HPDE6-E6E7 (cell line): Measurements from ENCODE around the gene DNAJC28.
A peak's percentile ranks its signal among the peaks of the same experiment; 100 is the strongest.
"Not testable (repeated sequence)": the region's sequence is repeated elsewhere in the genome, so short reads cannot be mapped to it uniquely, and the experiment has no call there.

Experiments used
- DNase-seq: peaks from one replicate; pipeline ENCODE4 v3.0.0; 2011; ENCODE audit warnings: missing footprints; ENCODE audit errors: extremely low spot score

Gene DNAJC28

DNA sequence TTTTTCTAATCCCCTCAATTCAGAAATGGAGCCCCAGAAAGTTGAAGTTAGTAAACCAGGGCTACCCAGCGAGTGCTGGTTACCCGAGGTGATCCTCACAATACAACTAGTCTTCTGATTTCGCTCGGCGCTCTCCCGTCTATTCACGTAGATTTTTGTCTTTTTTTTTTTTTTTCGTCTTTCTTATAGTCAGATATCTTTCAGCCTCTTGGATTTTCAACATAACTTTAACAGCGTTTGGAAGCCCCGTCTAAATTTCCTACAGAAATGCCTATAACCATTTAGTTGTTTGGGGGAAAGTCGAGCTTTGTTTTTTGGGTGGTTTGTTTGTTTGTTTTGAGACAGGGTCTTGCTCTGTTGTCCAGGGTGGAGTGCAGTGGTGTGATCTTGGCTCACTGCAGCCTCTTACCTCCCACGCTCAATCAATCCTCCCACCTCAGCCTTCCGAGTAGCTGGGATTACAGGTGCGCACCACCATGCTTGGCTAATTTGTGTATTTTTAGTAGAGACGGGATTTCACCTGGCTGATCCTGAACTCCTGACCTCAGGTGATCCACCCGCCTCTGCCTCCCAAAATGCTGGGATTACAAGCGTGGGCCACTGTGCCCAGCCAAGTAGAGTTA lies 10.9 kb downstream of the DNAJC28 start:
- no peak for DNase-seq

GRCh38 chr21:33479679-33480480 lies 11.6 kb downstream of the DNAJC28 start, which contains the start of gene TMEM50B:
Gene TMEM50B (minus strand): TSS chr21:33479974. CDS start chr21:33468885, 11,089 bp downstream.
- peak; percentile 97 for DNase-seq

GRCh38 chr21:33478935-33479678 lies 12.4 kb downstream of the DNAJC28 start:
- peak; percentile 13 for DNase-seq

DNA sequence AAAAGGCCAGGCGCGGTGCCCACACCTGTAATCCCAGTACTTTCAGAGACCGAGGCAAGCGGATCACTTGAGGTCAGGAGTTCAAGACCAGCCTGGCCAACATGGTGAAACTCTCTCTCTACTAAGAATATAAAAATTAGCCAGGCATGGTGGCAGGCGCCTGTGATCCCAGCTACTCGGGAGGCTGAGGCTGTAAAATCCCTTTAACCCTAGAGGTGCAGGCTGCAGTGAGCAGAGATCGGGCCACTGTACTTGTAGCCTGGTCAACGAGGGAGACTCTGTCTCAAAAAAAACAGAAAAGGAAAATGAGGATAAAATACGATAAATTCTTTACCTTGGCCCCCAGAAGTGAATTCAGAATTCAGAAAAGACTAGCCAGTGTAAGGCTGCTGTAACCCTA lies 13.3 kb downstream of the DNAJC28 start:
- no peak for DNase-seq

DNA sequence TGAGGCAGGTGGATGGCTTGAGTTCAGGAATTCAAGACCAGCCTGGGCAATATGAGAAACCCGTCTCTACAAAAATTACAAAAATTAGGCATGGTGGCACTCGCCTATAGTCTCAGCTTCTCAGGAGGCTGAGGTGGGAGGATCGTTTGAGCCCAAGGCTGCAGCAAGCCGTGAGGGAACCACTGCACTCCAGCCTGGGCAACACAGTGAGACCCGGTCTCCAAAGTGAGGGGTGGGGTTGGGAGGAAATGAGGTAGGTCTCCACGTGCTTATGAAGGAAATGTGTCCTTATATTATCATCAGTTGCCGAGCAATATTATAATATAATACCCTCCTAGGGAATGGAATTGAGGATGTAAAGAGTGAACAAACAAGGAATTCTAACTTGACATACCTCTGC lies 14.4 kb downstream of the DNAJC28 start:
- no peak for DNase-seq

DNA sequence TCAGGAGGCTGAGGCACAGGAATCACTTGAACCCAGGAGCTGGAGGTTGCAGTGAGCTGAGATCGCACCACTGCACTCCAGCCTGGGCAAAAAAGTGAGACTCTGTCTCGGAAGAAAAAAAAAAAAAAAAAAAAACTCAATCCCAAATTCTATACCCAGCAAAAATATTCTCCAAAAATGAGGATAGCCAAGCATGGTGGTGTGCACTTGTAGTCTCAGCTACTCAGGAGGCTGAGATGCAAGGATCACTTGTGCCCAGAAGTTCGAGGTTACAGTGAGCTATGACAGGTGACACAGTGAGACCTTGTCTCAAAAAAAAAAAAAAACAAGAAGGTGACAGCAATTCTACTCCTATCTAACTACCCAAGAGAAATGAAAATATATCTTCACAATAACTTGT lies 18.2 kb downstream of the DNAJC28 start:
- no peak for DNase-seq

DNA sequence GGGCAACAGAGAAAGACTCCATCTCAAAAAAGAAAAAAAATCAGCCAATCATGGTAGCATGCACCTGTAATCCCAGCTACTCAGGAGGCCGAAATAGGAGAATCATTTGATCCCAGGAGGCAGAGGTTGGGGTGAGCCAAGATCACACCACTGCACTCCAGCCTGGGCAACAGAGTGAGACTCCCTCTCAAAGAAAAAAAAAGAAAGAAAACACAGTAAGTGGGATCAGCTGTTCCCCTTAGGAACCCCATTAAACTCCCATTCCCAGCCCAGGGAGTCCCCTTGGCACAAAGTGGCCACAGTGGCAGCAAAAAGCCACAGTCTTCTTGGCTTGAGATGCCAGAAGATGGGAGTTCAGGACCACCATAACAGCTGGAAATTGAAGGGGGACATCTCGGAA lies 20.8 kb downstream of the DNAJC28 start:
- DNase-seq, result no peak

GRCh38 chr21:33469183-33469582 lies 22.3 kb downstream of the DNAJC28 start:
- DNase-seq, result not testable (repeated sequence)

GRCh38 chr21:33461538-33462250 lies 29.8 kb downstream of the DNAJC28 start:
- no peak for DNase-seq

- DNase-seq, result no peak
These were observed 32.7 kb downstream of the DNAJC28 start for GRCh38 chr21:33458861-33459260.

- DNase-seq, result no peak
These were observed 35.6 kb downstream of the DNAJC28 start for GRCh38 chr21:33455686-33456446.

DNA sequence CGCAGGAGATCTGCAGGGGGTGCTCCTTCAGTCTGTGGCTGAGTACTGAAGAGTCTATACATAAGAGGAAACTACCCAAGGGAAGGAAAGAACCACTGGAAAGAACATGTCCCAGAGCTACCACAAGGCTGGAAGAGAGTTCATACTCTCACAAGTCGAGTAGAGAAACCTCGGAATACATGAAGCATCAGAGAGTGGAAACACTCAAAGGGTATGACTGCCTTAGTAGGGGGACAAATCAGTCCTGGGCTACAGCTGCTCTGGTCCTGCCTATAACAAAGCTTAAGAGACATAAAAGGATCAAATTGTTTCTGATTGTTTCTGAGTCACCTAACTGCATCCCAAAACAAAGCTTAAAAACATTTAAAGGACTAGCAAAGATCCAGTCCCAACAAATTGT lies 39.2 kb downstream of the DNAJC28 start:
- no peak for DNase-seq

DNA sequence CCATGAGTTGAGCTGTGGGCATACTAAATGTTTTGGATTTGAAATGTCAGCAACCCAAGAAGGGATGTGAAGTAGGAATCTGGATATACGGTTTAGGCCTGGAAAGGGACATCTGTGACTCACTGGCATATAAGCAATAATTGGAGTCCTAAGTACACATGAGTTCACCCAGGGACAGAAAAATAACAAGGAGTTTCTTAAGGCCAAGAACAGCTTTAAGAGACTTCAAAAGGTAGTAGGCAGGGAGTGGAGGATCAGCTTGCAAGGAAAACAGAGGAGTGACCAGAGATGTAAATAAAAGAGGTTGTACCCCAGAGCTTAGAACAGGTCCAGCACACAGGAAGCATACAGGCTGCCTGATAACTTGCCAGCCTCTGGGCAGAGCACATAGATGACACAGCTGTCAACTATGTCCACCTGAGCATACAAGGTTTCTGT lies 39.9 kb downstream of the DNAJC28 start:
- no peak for DNase-seq

DNA sequence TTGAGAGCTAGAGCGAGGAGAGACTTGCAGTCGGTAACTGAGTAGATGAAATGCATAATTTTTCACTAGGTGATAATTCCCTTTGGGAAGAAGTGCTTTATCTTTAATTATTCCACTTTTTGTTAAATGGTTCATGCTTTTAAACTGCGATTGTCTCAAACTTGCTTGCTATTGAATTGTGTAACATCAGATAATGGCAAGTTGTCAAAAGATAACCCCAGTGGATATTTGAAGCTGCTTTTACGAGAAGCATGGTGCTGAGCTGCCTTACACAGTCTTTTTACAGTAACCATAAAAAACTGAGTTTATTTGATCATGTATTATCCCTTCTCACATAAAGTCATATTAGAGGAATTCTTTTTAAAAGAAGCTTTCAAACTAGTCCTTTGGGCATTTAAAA lies 41.9 kb downstream of the DNAJC28 start:
- no peak for DNase-seq

- not testable (repeated sequence) for DNase-seq
These were observed 44.9 kb downstream of the DNAJC28 start for GRCh38 chr21:33446620-33447019.

GRCh38 chr21:33444499-33444898 lies 47.0 kb downstream of the DNAJC28 start:
- DNase-seq, result no peak

DNA sequence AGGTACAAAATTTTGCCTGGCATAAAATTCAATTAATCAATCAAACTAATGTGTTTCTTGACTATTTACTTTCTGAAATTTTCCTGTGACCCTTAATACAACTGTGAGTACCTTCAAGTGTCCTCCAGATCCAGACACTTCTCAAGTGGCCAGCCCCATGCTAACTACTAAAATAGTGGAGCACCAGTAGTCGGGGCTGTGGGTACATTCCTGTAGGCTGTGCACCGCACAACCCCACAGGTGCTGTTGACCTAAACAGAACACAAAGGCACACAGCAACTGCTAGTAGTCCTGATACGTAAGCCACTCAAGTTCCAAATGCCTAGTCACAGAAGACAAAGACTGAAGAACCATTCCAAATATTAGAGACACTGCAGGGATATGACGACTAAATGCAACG lies 48.3 kb downstream of the DNAJC28 start:
- DNase-seq, result no peak

DNA sequence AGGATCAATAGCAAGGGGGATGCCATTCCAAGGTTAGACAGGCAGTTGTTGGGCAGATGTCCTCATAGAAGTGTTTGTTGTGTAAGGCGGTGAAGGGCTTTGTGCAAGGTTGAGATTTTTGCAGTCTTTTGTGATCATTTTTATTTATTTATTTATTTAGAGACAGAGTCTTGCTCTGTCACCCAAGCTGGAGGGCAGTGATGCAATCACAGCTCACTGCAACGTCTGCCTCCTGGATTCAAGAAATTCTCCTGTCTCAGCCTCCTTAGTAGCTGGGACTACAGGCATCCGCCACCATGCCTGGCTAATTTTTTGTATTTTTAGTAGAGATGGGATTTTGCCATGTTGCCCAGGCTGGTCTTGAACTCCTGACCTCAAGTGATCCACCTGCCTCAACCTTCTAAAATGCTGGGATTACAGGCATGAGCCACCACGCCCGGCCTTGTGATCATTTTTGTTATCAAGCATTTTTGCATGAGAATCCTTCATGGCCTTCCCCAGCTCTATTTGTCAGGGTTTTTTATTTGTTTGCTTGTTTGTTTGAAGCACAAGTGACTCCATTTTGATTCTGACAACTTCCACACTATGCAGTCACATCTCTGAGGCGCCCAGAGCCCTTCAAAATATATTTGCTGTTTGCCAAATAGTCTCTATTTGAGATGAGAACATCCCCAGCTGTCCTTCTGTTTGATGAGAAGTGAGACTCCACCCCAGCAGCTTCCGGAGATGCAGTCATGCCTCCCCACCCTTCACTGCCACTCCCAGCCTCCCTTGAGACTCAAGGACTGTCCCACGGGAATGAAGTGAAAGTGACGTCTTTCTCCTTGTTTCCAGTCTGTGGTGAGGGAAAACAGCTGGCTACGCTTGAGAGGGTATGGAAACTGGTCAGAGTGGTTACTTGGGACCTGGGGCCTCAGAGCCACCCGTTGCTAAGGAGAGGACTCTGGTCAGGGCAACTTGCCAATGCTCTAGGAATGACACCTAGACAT lies 49.7 kb downstream of the DNAJC28 start:
- peak; percentile 70 for DNase-seq
